DMS53 treated with DMSO at 0.1 percent for 48 hours (cell line): ENCODE measurements around the gene SIL1.
"Not testable (repeated sequence)": the region's sequence is repeated elsewhere in the genome, so short reads cannot be mapped to it uniquely, and the experiment has no call there.

Experiments
- DNase-seq: peaks from one replicate; lab custom pipeline; 2025; ENCODE audit not compliant: unreplicated experiment; lab: John Stamatoyannopoulos, UW

The SIL1 gene

DNA sequence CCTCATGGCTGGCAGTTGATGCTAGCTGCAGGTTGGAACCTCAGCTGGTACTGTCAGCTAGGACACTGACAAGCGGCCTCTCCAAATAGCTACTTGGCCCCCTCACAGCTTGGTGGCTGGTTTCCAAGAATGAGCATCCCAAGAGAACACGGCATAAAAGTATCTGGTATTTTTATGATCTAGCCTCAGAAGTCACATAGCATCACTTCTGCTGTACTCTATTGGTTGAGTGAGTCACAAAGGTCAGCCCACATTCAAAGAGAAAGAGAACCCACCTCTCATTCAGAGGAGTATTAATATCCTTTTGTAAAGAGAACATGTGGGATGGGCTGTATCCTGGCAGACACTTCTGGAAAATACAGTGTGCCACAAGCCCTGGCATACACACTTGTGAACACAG lies 6.0 kb upstream of the SIL1 start:
- no peak for DNase-seq

GRCh38 chr5:139199321-139199720 lies 1.2 kb upstream of the SIL1 start:
- no peak for DNase-seq

GRCh38 chr5:139196296-139196956 lies 1.7 kb downstream of the SIL1 start:
- no peak for DNase-seq

DNA sequence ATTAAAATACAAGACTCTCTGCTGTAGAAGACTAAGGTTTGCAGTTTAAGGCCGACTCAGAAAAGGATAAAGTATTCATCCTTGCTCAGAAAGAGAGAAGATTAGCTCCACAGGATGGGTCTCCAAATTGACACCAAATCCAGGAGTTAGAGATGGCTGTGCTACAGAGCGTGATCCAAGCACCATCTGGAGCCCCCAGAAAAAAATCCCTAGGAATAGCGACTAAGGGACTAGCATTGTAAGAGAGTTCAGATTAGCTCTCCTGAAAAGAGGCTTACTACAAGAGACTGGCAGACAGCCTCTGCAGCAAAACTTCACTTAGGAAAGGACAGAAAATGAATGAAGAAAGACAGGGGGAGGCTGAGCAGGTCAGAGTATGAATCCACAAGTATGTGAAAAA lies 3.7 kb downstream of the SIL1 start:
- DNase-seq, result no peak

DNA sequence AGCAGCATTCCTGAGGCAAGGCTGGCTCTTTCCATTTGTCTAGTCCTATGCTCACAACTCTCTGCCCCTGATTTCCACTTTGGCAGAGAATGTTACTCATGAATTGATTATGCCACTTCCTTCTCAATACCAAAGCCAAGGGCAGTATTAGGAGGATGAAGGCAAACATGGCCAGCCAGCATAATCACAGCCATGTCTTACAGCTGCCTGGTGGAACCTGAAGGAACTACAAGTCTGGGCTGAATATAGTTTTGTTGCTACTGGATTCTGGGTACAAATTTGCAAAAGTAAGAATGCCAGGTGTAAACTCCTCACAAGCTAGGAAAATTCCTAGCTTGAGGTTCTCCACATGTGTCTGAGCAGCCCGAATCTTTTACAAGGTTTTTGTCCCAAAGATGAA lies 4.2 kb downstream of the SIL1 start:
- no peak for DNase-seq

- not testable (repeated sequence) for DNase-seq
Observed at GRCh38 chr5:139192906-139193305, 5.3 kb downstream of the SIL1 start.

- not testable (repeated sequence) for DNase-seq
Observed at GRCh38 chr5:139191954-139192353, 6.2 kb downstream of the SIL1 start.

DNA sequence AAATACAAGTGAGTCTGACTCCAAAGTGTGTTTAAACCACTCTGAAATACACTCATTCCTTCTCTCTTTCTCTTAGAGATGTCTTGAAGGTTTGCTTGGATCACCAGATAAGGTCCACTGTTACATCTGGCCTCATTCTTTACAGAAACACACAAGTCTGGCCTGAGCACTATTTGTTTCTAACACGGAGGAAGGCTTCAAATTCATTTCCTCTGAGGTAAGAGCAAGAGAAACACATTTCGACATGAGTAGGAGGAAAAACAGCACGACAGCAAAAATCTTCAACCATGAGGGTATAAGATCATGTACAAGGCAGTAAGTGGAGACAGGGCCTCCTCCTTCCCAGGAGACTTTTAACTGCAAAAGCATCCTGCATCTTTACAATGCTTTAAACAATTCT lies 8.0 kb downstream of the SIL1 start:
- DNase-seq, result no peak

GRCh38 chr5:139188558-139189270 lies 9.5 kb downstream of the SIL1 start:
- no peak for DNase-seq

DNA sequence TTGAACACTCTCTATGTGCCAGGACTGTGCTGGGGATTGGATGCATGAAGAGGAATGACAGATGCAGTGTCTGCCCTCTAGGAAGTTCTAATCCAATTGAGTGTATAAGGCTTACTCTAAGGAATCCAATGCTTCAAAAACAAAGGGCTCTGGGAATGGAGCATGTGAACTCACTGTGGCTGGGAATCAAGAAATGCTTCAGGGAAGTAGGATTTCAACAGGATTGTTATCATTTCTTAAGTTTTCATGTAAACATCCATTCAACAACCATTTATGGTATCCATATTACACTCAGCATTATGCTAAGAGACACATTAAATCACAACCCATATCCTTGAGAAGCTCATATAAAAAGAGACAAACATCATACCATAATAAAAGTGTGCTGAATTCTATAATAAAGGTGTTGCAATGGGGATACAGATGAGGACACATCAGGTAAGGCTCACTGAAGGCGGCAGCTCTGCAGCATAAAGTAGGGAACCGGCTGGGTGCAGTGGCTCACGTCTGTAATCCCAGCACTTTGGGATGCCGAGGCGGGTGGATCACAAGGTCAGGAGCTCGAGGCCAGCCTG lies 11.3 kb downstream of the SIL1 start:
- DNase-seq, result no peak

- DNase-seq, result no peak
Observed at GRCh38 chr5:139186261-139186660, 11.9 kb downstream of the SIL1 start.

DNA sequence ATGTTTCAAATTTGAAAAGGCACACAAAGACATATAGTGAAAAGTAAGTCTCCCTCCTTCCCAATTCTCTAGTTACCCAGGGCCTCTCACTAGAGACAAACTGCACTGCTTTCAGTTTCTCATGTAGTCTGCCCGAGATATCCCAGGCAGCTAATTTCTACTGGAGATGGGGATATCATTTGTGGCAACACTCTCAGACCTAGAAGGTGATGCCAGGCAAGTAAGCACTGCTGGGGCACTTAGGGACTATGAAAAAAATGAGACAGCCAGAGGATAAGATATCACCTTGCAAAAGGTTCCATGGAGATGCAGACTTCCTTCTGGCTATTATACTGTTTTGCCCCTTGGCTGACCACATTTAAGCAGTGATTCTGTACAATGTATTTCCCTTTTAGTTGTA lies 12.6 kb downstream of the SIL1 start:
- DNase-seq, result no peak

- DNase-seq, result no peak
Observed at GRCh38 chr5:139183502-139183901, 14.7 kb downstream of the SIL1 start.

- DNase-seq, result no peak
Observed at GRCh38 chr5:139182528-139183296, 15.5 kb downstream of the SIL1 start.

GRCh38 chr5:139181835-139182452 lies 16.2 kb downstream of the SIL1 start:
- no peak for DNase-seq

GRCh38 chr5:139181322-139181730 lies 16.8 kb downstream of the SIL1 start:
- DNase-seq, result no peak

GRCh38 chr5:139180850-139181249 lies 17.3 kb downstream of the SIL1 start:
- DNase-seq, result no peak

DNA sequence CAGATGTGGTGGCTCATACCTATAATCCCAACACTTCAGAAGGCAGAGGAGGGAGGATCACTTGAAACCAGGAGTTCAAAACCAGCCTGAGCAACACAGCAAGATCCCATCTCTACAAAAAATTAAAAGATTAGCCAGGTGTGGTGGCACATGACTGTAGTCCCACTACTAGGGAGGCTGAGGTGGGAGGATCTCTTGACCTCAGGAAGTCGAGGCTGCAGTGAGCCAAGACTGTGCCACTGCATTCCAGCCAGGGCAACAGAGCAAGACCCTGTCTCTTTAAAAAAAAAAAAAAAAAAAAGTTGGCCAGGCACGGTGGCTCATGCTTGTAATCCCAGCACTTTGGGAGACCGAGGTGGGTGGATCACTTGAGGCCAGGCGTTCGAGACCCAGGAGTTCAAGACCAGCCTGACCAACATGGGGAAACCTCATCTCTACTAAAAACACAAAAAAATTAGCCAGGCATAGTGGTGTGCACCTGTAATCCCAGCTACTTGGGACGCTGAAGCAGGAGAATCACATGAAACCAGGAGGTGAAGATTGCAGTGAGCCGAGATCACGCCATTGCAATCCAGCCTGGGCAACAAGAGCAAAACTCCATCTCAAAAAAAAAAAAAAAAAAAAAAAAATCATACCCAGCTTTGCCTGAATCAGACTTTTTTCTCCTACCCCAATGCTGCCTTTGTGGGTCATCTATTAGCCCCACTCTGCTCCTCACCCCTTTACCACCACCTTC lies 18.2 kb downstream of the SIL1 start:
- DNase-seq, result not testable (repeated sequence)

DNA sequence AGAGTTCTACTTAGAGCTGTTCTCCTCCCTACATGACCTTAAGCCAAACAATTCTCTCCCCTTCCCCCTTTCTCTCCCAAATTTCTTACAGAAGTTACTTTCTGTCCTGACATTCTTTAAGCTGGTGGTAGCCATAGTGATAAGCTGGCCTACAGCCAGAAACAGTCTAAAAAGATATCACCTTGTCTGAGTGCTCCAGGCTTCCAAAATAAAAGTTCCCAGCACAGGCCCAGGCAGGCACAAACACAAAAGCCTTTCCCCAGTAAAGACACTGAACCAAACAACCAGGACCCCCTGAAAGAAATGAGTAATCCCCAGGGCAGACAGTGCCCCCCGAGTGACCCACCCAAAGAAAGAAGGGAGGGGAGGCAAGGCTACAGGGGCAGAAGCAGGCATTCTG lies 19.2 kb downstream of the SIL1 start:
- DNase-seq, result no peak

GRCh38 chr5:139178589-139178917 lies 19.6 kb downstream of the SIL1 start:
- no peak for DNase-seq
